IMR-90 (cell line): ENCODE measurements around the gene PIGU. TPM values are rescaled to one million over a fixed set of nuclear protein-coding genes. Genes with fewer than 3 reads are reported as not detected.

Experiments used
- ATAC-seq: fragments of 200-7000 bp; cut with Tn5 transposase; 2 replicates; pipeline ENCODE4 v1.9.1; 2020; ENCODE audit warnings: low read depth, mild to moderate bottlenecking, moderate library complexity
- BruUV-seq: library from RNA; stranded (reverse); fragments of 400-500 nt; replicated peaks from 2 replicates; lab custom pipeline; 2021; lab: Mats Ljungman, UMichigan
- CTCF ChIA-PET: fragments of 300-600 bp; formaldehyde crosslinking; extraction: SDS; loops from one replicate; lab custom pipeline; 2021; ENCODE audit warnings: antibody characterized with exemption; lab: Yijun Ruan, JAX
- POLR2A ChIA-PET: fragments of 300-600 bp; sonication (Branson Sonifier 250); formaldehyde crosslinking; loops from one replicate; lab custom pipeline; 2022; ENCODE audit warnings: antibody characterized with exemption; ENCODE audit not compliant: unreplicated experiment; lab: Charles Lee
- DNase-seq: peaks from one replicate; pipeline ENCODE4 v3.0.0; 2013
- H2AFZ ChIP-seq: replicated peaks from 2 replicates; pipeline ENCODE3; 2013; ENCODE audit warnings: low read length, mild to moderate bottlenecking; ENCODE audit not compliant: poor library complexity
- H2AK5ac ChIP-seq: 2 replicates; pipeline ENCODE4 v1.6.1; 2013; ENCODE audit warnings: low read depth, low read length, inconsistent platforms
- H2AK9ac ChIP-seq: replicated peaks from 2 replicates; pipeline ENCODE3; 2013; ENCODE audit warnings: mild to moderate bottlenecking, low read depth, low read length, moderate library complexity; ENCODE audit not compliant: poor library complexity
- H2BK120ac ChIP-seq: 2 replicates; pipeline ENCODE4 v1.6.1; 2013; ENCODE audit warnings: low read depth, low read length, inconsistent platforms
- H2BK15ac ChIP-seq: 3 replicates; pipeline ENCODE4 v1.6.1; 2013; ENCODE audit warnings: low read depth, low read length, inconsistent platforms
- H2BK20ac ChIP-seq: 2 replicates; pipeline ENCODE4 v1.6.1; 2013; ENCODE audit warnings: low read depth, mild to moderate bottlenecking, inconsistent platforms, low read length, moderate library complexity
- H2BK5ac ChIP-seq: 2 replicates; pipeline ENCODE4 v1.6.1; 2013; ENCODE audit warnings: mild to moderate bottlenecking, low read depth, low read length, inconsistent platforms; ENCODE audit not compliant: poor library complexity, severe bottlenecking
- H3K14ac ChIP-seq: replicated peaks from 2 replicates; pipeline ENCODE4 v1.6.1; 2013; ENCODE audit warnings: low read depth, low read length, inconsistent platforms
- H3K18ac ChIP-seq: 2 replicates; pipeline ENCODE4 v1.6.1; 2013; ENCODE audit warnings: low read depth, low read length, control low read depth
- H3K23ac ChIP-seq: 2 replicates; pipeline ENCODE4 v1.6.1; 2013; ENCODE audit warnings: low read depth, low read length, inconsistent platforms
- H3K27ac ChIP-seq: 2 replicates; pipeline ENCODE4 v1.5.1; 2013; ENCODE audit warnings: mild to moderate bottlenecking, control low read depth, low read length; ENCODE audit not compliant: insufficient read depth
- H3K27me3 ChIP-seq: 2 replicates; pipeline ENCODE4 v1.6.1; 2013; ENCODE audit warnings: low read length; ENCODE audit not compliant: control insufficient read depth, insufficient read depth
- H3K36me3 ChIP-seq: 2 replicates; pipeline ENCODE4 v1.6.1; 2013; ENCODE audit warnings: low read length, mixed read lengths; ENCODE audit not compliant: control insufficient read depth, insufficient read depth
- H3K4ac ChIP-seq: 2 replicates; pipeline ENCODE4 v1.6.1; 2013; ENCODE audit warnings: low read depth, low read length, inconsistent platforms
- H3K4me1 ChIP-seq: 2 replicates; pipeline ENCODE4 v1.6.1; 2013; ENCODE audit warnings: low read length, mixed read lengths; ENCODE audit not compliant: control insufficient read depth, insufficient read depth
- H3K4me2 ChIP-seq: 2 replicates; pipeline ENCODE4 v1.6.1; 2013; ENCODE audit warnings: low read depth, mild to moderate bottlenecking, control low read depth, low read length, moderate library complexity
- H3K4me3 ChIP-seq: 2 replicates; pipeline ENCODE4 v1.5.1; 2013; ENCODE audit warnings: low read depth, mild to moderate bottlenecking, control low read depth, low read length, moderate library complexity; ENCODE audit not compliant: insufficient read depth
- H3K56ac ChIP-seq: 2 replicates; pipeline ENCODE4 v1.6.1; 2013; ENCODE audit warnings: low read length, inconsistent platforms; ENCODE audit not compliant: insufficient read depth; ENCODE audit errors: extremely low read depth
- H3K79me1 ChIP-seq, 2 experiments: 2 replicates each; pipeline ENCODE4 v1.6.1; 2013; ENCODE audit warnings: low read length in 2 of 2, inconsistent platforms in 1 of 2, low read depth in 1 of 2
- H3K9ac ChIP-seq: 2 replicates; pipeline ENCODE4 v1.6.1; 2013; ENCODE audit warnings: low read depth, low read length, control low read depth
- H3K9me1 ChIP-seq: 2 replicates; pipeline ENCODE4 v1.6.1; 2013; ENCODE audit warnings: low read length, inconsistent platforms; ENCODE audit not compliant: insufficient read depth
- H3K9me3 ChIP-seq: 2 replicates; pipeline ENCODE4 v1.6.1; 2013; ENCODE audit warnings: low read length; ENCODE audit not compliant: control insufficient read depth, insufficient read depth
- H4K20me1 ChIP-seq: 2 replicates; pipeline ENCODE4 v1.6.1; 2013; ENCODE audit warnings: low read length, inconsistent platforms; ENCODE audit not compliant: insufficient read depth
- H4K5ac ChIP-seq: 2 replicates; pipeline ENCODE4 v1.6.1; 2013; ENCODE audit warnings: mild to moderate bottlenecking, low read depth, low read length, control low read depth
- H4K8ac ChIP-seq, 2 experiments: 2 replicates each; pipeline ENCODE4 v1.6.1; 2013; ENCODE audit warnings: low read depth in 2 of 2, low read length in 2 of 2, control low read depth in 1 of 2, inconsistent platforms in 1 of 2
- H4K91ac ChIP-seq: 2 replicates; pipeline ENCODE4 v1.6.1; 2013; ENCODE audit warnings: low read depth, low read length, inconsistent platforms; ENCODE audit not compliant: insufficient read depth
- BHLHE40 ChIP-seq: fragments of 150-350 bp; IDR thresholded peaks from 2 replicates; pipeline ENCODE4 v1.6.1; 2016; ENCODE audit warnings: mild to moderate bottlenecking, low read depth, low read length
- CEBPB ChIP-seq: IDR thresholded peaks from 2 replicates; pipeline ENCODE4 v1.6.1; 2012; ENCODE audit warnings: low read depth, low read length, improper control_type of control experiment
- CTCF ChIP-seq: conservative IDR thresholded peaks from 2 replicates; pipeline ENCODE4 v1.5.1; 2012; ENCODE audit warnings: mild to moderate bottlenecking, low read depth, low read length, improper control_type of control experiment
- ELK1 ChIP-seq: fragments of 150-350 bp; IDR thresholded peaks from 2 replicates; pipeline ENCODE4 v1.6.1; 2016; ENCODE audit warnings: low read depth, mild to moderate bottlenecking, low read length, moderate library complexity, borderline replicate concordance
- FOS ChIP-seq: fragments of 150-350 bp; IDR thresholded peaks from 2 replicates; pipeline ENCODE4 v1.6.1; 2016; ENCODE audit warnings: low read depth, low read length
- MAFK ChIP-seq: IDR thresholded peaks from 2 replicates; pipeline ENCODE4 v1.6.1; 2012; ENCODE audit warnings: low read depth, low read length, improper control_type of control experiment
- MAZ ChIP-seq: IDR thresholded peaks from 2 replicates; pipeline ENCODE4 v1.6.1; 2012; ENCODE audit warnings: low read depth, mild to moderate bottlenecking, low read length, improper control_type of control experiment, moderate library complexity, borderline replicate concordance
- MXI1 ChIP-seq: IDR thresholded peaks from 2 replicates; pipeline ENCODE4 v1.6.1; 2012; ENCODE audit warnings: low read depth, mild to moderate bottlenecking, low read length, moderate library complexity, borderline replicate concordance
- NFE2L2 ChIP-seq: fragments of 150-350 bp; IDR thresholded peaks from 2 replicates; pipeline ENCODE4 v1.6.1; 2016; ENCODE audit warnings: low read depth, mild to moderate bottlenecking, low read length
- POLR2A ChIP-seq: IDR thresholded peaks from 2 replicates; pipeline ENCODE4 v1.6.1; 2012; ENCODE audit warnings: mild to moderate bottlenecking, low read depth, low read length
- RAD21 ChIP-seq: IDR thresholded peaks from 2 replicates; pipeline ENCODE4 v1.6.1; 2012; ENCODE audit warnings: low read length, improper control_type of control experiment
- RFX5 ChIP-seq: IDR thresholded peaks from 2 replicates; pipeline ENCODE4 v1.8.0; 2012; ENCODE audit warnings: low read depth, mild to moderate bottlenecking, low read length, moderate library complexity
- SMC3 ChIP-seq: fragments of 150-350 bp; IDR thresholded peaks from 2 replicates; pipeline ENCODE4 v1.6.1; 2016; ENCODE audit warnings: low read depth, mild to moderate bottlenecking, antibody characterized with exemption, low read length, moderate library complexity
- WGBS, 2 experiments: methylation state at CpG; one replicate each; pipeline versions ENCODE4 v1.1.5 to v1.1.7; 2013; ENCODE audit warnings: missing lambda C conversion rate in 2 of 2; ENCODE audit not compliant: insufficient read length in 1 of 2; ENCODE audit errors: extremely low coverage in 2 of 2; 5-methylcytosine and 5-hydroxymethylcytosine counted together
- dilution Hi-C: fragments of 300-500 bp; cut with HindIII; formaldehyde crosslinking; loops from one replicate; pipeline ENCODE4 v1.14.3; 2018; ENCODE audit warnings: low sequenced_read_pairs; ENCODE audit not compliant: unreplicated experiment
- in situ Hi-C: fragments of 300-500 bp; cut with MboI; formaldehyde crosslinking; loops from 3 replicates; pipeline ENCODE4 v1.14.3; 2019; ENCODE audit warnings: low sequenced_read_pairs, inconsistent platforms, mixed read lengths
- intact Hi-C: fragments of 100-400 bp; cut with micrococcal nuclease; formaldehyde crosslinking; loops from 2 replicates; pipeline ENCODE4 v1.10.0; 2022
- polyA plus RNA-seq, 3 experiments: library from polyadenylated mRNA; depleted of rRNA; stranded (reverse); fragments of >200 nt; gene quantifications; 2 replicates each; pipeline ENCODE4 v1.2.3, GENCODE V29; 2012; ENCODE audit warnings: low replicate concordance in 1 of 3
- total RNA-seq: library from RNA; depleted of rRNA; stranded (reverse); fragments of >200 nt; gene quantifications from 2 replicates; pipeline ENCODE4 v1.2.3, GENCODE V29; 2012

The PIGU gene
- total and polyA plus RNA-seq, 2 of the 4 experiments (the other 2 are of a cell fraction) = 11.1 to 31.1 TPM

- peaks cover 18% of the 10 kb centered on the region; the same call in 1 of the 2 replicates for H4K20me1 ChIP-seq
- no peak overlapping the region for H4K5ac ChIP-seq
- dilution Hi-C loops (no loop called here), in situ Hi-C loops (loop anchor here (10.0 kb wide), 1 partner anchor 413 kb away; the partner anchor contains the start of gene AHCY), intact Hi-C loops (no loop called here)
- peaks cover 13% of the 10 kb centered on the region for H3K4me1 ChIP-seq
- H2BK15ac ChIP-seq = no peak overlapping the region
- no peak for TF ChIP-seq ELK1
- TF ChIP-seq CEBPB = no peak
- TF ChIP-seq FOS = no peak
- no peak for TF ChIP-seq RAD21
- no peak for TF ChIP-seq CTCF
- TF ChIP-seq MXI1 = no peak
- no peak for TF ChIP-seq RFX5
- no peak for TF ChIP-seq POLR2A
- TF ChIP-seq BHLHE40 = no peak
- no peak for TF ChIP-seq NFE2L2
- TF ChIP-seq MAFK = no peak
- TF ChIP-seq MAZ = no peak
- TF ChIP-seq SMC3 = no peak
- no peaks in the 10 kb centered on the region for H3K9me3 ChIP-seq
- H2AFZ ChIP-seq = no peak overlapping the region
- H2AK9ac ChIP-seq = no peak overlapping the region
- peaks cover 17% of the 10 kb centered on the region for H3K36me3 ChIP-seq
- H2BK5ac ChIP-seq = no peak overlapping the region
- H3K18ac ChIP-seq = no peak overlapping the region
- no peaks in the 10 kb centered on the region for H3K27me3 ChIP-seq
- no peak overlapping the region for H3K4me3 ChIP-seq
- H4K91ac ChIP-seq = no peak overlapping the region
- no peak overlapping the region for H3K27ac ChIP-seq
- peaks cover 25% of the 10 kb centered on the region for H3K9me1 ChIP-seq
- peaks cover 0 to 31% of the 10 kb centered on the region in 2 experiments; a peak in 2 of 4 replicates for H3K79me1 ChIP-seq
- H3K4ac ChIP-seq = no peak overlapping the region
- no peak overlapping the region for H4K8ac ChIP-seq
- H3K14ac ChIP-seq = no peak overlapping the region
- H3K23ac ChIP-seq = no peak overlapping the region
- H3K9ac ChIP-seq = no peak overlapping the region
- H2BK120ac ChIP-seq = no peak overlapping the region
- no peak overlapping the region for H3K56ac ChIP-seq
- no peak overlapping the region for H2AK5ac ChIP-seq
- ATAC-seq (no peak), DNase-seq (no peak)
- WGBS, 2 experiments = 100% methylated on average over 1 of the region's 9 CpGs; no CpG with 5 or more reads in 1 of the 2 experiments
- H2BK20ac ChIP-seq = no peak overlapping the region
- no TSS peak for BruUV-seq
- ChIA-PET CTCF (interaction anchor here (0.7 kb wide), 1 partner anchor 87 kb away, joined by 4 read pairs; no protein-coding TSS in a partner anchor), POLR2A (no interaction called here)
- no peak overlapping the region for H3K4me2 ChIP-seq
Measured at GRCh38 chr20:34717230-34718095, 40.6 kb upstream of the PIGU start.
